ENCODE results near the gene HTRA2. TPM values are rescaled to one million over a fixed set of nuclear protein-coding genes. Genes with fewer than 3 reads are reported as not detected.

The HTRA2 gene
- total and polyA plus RNA-seq, 9 of the 15 experiments (the other 6 are each of a cell fraction or from before 2014, with no cell fraction given): 54.2 to 71.2 (median 65.8) TPM

DNA sequence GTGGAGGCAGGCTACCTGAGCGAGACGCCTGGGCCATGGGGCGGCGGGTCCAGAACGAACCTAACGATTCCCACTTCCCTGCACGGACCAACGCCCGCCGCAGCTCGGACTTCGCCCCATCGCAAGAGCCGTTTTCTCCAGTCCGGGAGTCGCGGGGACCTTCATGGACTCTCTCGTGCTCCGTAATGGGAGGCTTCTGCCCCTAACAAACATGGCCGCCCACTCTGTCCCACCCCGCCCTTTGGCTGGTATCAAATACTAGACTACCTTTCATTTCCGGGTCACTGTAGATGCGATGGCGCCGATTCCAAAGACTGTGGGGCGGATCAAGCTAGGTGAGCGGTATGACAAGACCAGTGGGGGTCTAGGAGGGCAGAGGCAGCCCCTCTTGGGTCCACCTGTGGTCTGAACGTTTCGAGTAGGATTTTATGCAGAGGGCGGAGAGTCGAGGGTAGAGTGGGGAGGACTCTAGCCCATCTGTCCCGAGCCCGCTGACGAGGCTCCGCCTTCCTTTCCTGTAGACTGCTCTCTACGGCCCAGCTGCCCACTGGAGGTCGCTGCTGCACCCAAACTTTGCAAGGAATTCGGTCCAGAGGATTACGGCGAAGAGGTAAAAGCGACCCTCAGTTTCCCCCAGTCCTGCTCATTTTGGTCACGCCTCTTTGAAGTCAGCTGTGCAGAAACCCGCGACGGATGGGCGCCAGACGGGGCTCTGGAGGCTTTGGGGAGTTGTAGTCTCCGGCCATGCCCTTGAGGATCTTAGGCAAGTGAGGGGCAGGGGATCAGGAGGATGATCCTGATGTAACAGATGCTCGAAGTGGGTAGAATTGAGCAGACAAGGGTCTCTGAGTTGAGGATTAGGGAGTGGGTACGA, 46.7 kb upstream of the HTRA2 start, which contains the start of the genes CCDC142 and TTC31 (continued):
- TF ChIP-seq GATAD2A (IDR thresholded peaks at IDR 0.05) (0 out of 2 replicates have a peak, but pooled peaks have one; percentile 9), SFPQ (IDR thresholded peaks at IDR 0.05; ENCODE audit: low read depth, low read length) (no peak), DIDO1 (tag; IDR thresholded peaks at IDR 0.05; ENCODE audit: low read depth) (peak; percentile 82), POLR2B (IDR thresholded peaks at IDR 0.05; ENCODE audit: low read depth, partially characterized antibody) (peak; percentile 72), U2AF1 (optimal IDR thresholded peaks at IDR 0.05; ENCODE audit: low read depth, low read length) (no peak), ZEB2 (IDR thresholded peaks at IDR 0.05) (0 out of 2 replicates have a peak, but pooled peaks have one; percentile 24), FOXJ2 (tag; IDR thresholded peaks at IDR 0.05) (no peak), CTBP1 (IDR thresholded peaks at IDR 0.05; ENCODE audit: borderline replicate concordance) (peak; percentile 81; the same call in 1 of the 2 replicates), CBX3 (IDR thresholded peaks at IDR 0.05; ENCODE audit: borderline replicate concordance in 1 of 2, low read length in 2 of 2) (no peak), TRIM24 (IDR thresholded peaks at IDR 0.05) (peak in 1 of 2 experiments; percentile 11; a peak in 1 of 4 replicates), CHD1 (IDR thresholded peaks at IDR 0.05; ENCODE audit: low read length) (no peak), DMBX1 (CRISPR knock-in tag; IDR thresholded peaks at IDR 0.05; ENCODE audit: borderline replicate concordance) (peak; percentile 26; the same call in 1 of the 2 replicates), ZNF431 (CRISPR knock-in tag; IDR thresholded peaks at IDR 0.05) (no peak)
- TF ChIP-seq, protein P1, sequence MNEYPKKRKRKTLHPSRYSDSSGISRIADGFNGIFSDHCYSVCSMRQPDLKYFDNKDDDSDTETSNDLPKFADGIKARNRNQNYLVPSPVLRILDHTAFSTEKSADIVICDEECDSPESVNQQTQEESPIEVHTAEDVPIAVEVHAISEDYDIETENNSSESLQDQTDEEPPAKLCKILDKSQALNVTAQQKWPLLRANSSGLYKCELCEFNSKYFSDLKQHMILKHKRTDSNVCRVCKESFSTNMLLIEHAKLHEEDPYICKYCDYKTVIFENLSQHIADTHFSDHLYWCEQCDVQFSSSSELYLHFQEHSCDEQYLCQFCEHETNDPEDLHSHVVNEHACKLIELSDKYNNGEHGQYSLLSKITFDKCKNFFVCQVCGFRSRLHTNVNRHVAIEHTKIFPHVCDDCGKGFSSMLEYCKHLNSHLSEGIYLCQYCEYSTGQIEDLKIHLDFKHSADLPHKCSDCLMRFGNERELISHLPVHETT (CRISPR knock-in tag; conservative IDR thresholded peaks at IDR 0.05 in 1 of 2, IDR thresholded peaks at IDR 0.05 in 1 of 2): peak in 1 of 2 experiments; percentile 59; a peak in 1 of 4 replicates
- TF ChIP-seq, protein P2, sequence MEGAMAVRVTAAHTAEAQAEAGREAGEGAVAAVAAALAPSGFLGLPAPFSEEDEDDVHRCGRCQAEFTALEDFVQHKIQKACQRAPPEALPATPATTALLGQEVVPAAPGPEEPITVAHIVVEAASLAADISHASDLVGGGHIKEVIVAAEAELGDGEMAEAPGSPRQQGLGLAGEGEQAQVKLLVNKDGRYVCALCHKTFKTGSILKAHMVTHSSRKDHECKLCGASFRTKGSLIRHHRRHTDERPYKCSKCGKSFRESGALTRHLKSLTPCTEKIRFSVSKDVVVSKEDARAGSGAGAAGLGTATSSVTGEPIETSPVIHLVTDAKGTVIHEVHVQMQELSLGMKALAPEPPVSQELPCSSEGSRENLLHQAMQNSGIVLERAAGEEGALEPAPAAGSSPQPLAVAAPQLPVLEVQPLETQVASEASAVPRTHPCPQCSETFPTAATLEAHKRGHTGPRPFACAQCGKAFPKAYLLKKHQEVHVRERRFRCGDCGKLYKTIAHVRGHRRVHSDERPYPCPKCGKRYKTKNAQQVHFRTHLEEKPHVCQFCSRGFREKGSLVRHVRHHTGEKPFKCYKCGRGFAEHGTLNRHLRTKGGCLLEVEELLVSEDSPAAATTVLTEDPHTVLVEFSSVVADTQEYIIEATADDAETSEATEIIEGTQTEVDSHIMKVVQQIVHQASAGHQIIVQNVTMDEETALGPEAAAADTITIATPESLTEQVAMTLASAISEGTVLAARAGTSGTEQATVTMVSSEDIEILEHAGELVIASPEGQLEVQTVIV (CRISPR knock-in tag; IDR thresholded peaks at IDR 0.05; ENCODE audit: borderline replicate concordance): no peak
- TF ChIP-seq, protein P3, sequence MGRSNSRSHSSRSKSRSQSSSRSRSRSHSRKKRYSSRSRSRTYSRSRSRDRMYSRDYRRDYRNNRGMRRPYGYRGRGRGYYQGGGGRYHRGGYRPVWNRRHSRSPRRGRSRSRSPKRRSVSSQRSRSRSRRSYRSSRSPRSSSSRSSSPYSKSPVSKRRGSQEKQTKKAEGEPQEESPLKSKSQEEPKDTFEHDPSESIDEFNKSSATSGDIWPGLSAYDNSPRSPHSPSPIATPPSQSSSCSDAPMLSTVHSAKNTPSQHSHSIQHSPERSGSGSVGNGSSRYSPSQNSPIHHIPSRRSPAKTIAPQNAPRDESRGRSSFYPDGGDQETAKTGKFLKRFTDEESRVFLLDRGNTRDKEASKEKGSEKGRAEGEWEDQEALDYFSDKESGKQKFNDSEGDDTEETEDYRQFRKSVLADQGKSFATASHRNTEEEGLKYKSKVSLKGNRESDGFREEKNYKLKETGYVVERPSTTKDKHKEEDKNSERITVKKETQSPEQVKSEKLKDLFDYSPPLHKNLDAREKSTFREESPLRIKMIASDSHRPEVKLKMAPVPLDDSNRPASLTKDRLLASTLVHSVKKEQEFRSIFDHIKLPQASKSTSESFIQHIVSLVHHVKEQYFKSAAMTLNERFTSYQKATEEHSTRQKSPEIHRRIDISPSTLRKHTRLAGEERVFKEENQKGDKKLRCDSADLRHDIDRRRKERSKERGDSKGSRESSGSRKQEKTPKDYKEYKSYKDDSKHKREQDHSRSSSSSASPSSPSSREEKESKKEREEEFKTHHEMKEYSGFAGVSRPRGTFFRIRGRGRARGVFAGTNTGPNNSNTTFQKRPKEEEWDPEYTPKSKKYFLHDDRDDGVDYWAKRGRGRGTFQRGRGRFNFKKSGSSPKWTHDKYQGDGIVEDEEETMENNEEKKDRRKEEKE (IDR thresholded peaks at IDR 0.05; ENCODE audit: borderline replicate concordance in 1 of 2, control insufficient read depth in 1 of 2, low read depth in 2 of 2, low read length in 1 of 2): no peak

Measured in K562 (cell line).